B cell (primary cell): ENCODE results near the gene LRRC63. TPM values are rescaled to one million over a fixed set of nuclear protein-coding genes. Genes with fewer than 3 reads are reported as not detected.
A peak's percentile ranks its signal among the peaks of the same experiment; 100 is the strongest.

Experiments used
- ATAC-seq: fragments of 200-7000 bp; cut with Tn5 transposase; one replicate; pipeline ENCODE4 v1.10.0; 2021; ENCODE audit warnings: low read depth, mild to moderate bottlenecking, moderate number of reproducible peaks, moderate library complexity
- CTCF ChIA-PET: fragments of 350-600 bp; sonication (Branson Sonifier 250); formaldehyde crosslinking; loops from one replicate; lab custom pipeline; 2021; ENCODE audit warnings: antibody characterized with exemption, inconsistent platforms; lab: Charles Lee
- POLR2A ChIA-PET: fragments of 350-600 bp; sonication (Branson Sonifier 250); formaldehyde crosslinking; loops from one replicate; lab custom pipeline; 2021; ENCODE audit warnings: antibody characterized with exemption; lab: Charles Lee
- DNase-seq: peaks from one replicate; pipeline ENCODE4 v3.0.0; 2013
- H2AFZ ChIP-seq: 2 replicates; pipeline ENCODE4 v1.6.1; 2012; ENCODE audit warnings: mild to moderate bottlenecking, low read depth, low read length; ENCODE audit not compliant: insufficient read depth, poor library complexity, severe bottlenecking
- H3K27ac ChIP-seq, 2 donors: 1 replicate in 1 of 2; 2 replicates in 1 of 2; pipeline ENCODE4 v1.5.1; 2012 to 2013; ENCODE audit warnings: low read length in 2 of 2, mild to moderate bottlenecking in 2 of 2, moderate library complexity in 1 of 2
- H3K27me3 ChIP-seq, 4 experiments: fragments of 200-600 bp in 1 of 4; sonication (generic) in 1 of 4; replicated peaks in 1 of 4; 1 replicate in 2 of 4; 2 replicates in 2 of 4; pipeline versions ENCODE4 v1.6.1 to v1.7.0; 2013 to 2016; ENCODE audit warnings: low read length in 3 of 4, mild to moderate bottlenecking in 2 of 4, mixed read lengths in 1 of 4, moderate library complexity in 1 of 4; ENCODE audit not compliant: insufficient read depth in 4 of 4, control insufficient read depth in 3 of 4; ENCODE audit errors: control extremely low read depth in 1 of 4
- H3K36me3 ChIP-seq, 2 experiments: replicated peaks in 1 of 2; 1 replicate in 1 of 2; 2 replicates in 1 of 2; pipeline versions ENCODE4 v1.6.1 to v1.7.1; 2013; ENCODE audit warnings: low read length in 1 of 2; ENCODE audit not compliant: insufficient read depth in 2 of 2, control insufficient read depth in 1 of 2; ENCODE audit errors: control extremely low read depth in 1 of 2, extremely low read depth in 1 of 2
- H3K4me1 ChIP-seq, 2 donors: fragments of 200-600 bp in 1 of 2; sonication (generic) in 1 of 2; 1 replicate in 1 of 2; 2 replicates in 1 of 2; pipeline versions ENCODE4 v1.5.1 to v1.6.1; 2013 to 2017; ENCODE audit warnings: low read length in 2 of 2; ENCODE audit not compliant: control insufficient read depth in 2 of 2, insufficient read depth in 2 of 2
- H3K4me2 ChIP-seq: replicated peaks from 2 replicates; pipeline ENCODE3; 2012; ENCODE audit warnings: mild to moderate bottlenecking, low read depth, low read length; ENCODE audit not compliant: poor library complexity, severe bottlenecking
- H3K4me3 ChIP-seq, 5 experiments: fragments of 200-600 bp in 1 of 5; sonication (generic) in 1 of 5; 1 replicate in 3 of 5; 2 replicates in 2 of 5; pipeline versions ENCODE4 v1.5.1 to v1.7.0; 2011 to 2016; ENCODE audit warnings: low read length in 4 of 5, mild to moderate bottlenecking in 4 of 5, low read depth in 2 of 5, control low read depth in 1 of 5, moderate library complexity in 1 of 5; ENCODE audit not compliant: insufficient read depth in 1 of 5; ENCODE audit errors: control extremely low read depth in 1 of 5, extremely low read depth in 1 of 5
- H3K79me2 ChIP-seq: fragments of 200-600 bp; sonication (generic); one replicate; pipeline ENCODE4 v1.6.0; 2016; ENCODE audit warnings: low read length; ENCODE audit not compliant: control insufficient read depth, insufficient read depth
- H3K9ac ChIP-seq: fragments of 200-600 bp; sonication (generic); 2 replicates; pipeline ENCODE4 v1.6.1; 2017; ENCODE audit warnings: mild to moderate bottlenecking, low read length, moderate library complexity
- H3K9me3 ChIP-seq, 3 donors: one replicate each; pipeline versions ENCODE4 v1.6.1 to v1.7.1; 2013; ENCODE audit warnings: low read length in 2 of 3; ENCODE audit not compliant: control insufficient read depth in 2 of 3, insufficient read depth in 1 of 3; ENCODE audit errors: control extremely low read depth in 1 of 3
- H4K20me1 ChIP-seq: 2 replicates; pipeline ENCODE4 v1.6.0; 2012; ENCODE audit warnings: mild to moderate bottlenecking, low read length; ENCODE audit not compliant: insufficient read depth, control insufficient read depth, poor library complexity, severe bottlenecking
- H3K27ac Mint-ChIP-seq: one replicate; pipeline ENCODE4 v1.8.0; 2021; ENCODE audit warnings: mixed read lengths
- H3K27me3 Mint-ChIP-seq: one replicate; pipeline ENCODE4 v1.8.0; 2021; ENCODE audit warnings: mixed read lengths
- H3K4me1 Mint-ChIP-seq: one replicate; pipeline ENCODE4 v1.8.0; 2021; ENCODE audit warnings: mixed read lengths
- H3K4me3 Mint-ChIP-seq: one replicate; pipeline ENCODE4 v1.8.0; 2021; ENCODE audit warnings: mixed read lengths
- H3K9me3 Mint-ChIP-seq: one replicate; pipeline ENCODE4 v1.8.0; 2022; ENCODE audit warnings: mixed read lengths; ENCODE audit not compliant: insufficient read depth
- EZH2 ChIP-seq: IDR thresholded peaks from 2 replicates; pipeline ENCODE4 v1.6.1; 2012; ENCODE audit warnings: borderline replicate concordance, low read depth, mild to moderate bottlenecking, moderate library complexity, low read length; ENCODE audit not compliant: insufficient read depth, poor library complexity, severe bottlenecking
- WGBS: methylation state at CpG from one replicate; pipeline ENCODE4 v1.1.5; 2013; ENCODE audit warnings: missing lambda C conversion rate; ENCODE audit not compliant: insufficient coverage; 5-methylcytosine and 5-hydroxymethylcytosine counted together
- intact Hi-C: fragments of 100-400 bp; cut with micrococcal nuclease; formaldehyde crosslinking; loops from one replicate; pipeline ENCODE4 v1.10.0; 2022
- polyA plus RNA-seq: library from polyadenylated mRNA; depleted of rRNA; stranded (reverse); fragments of >200 nt; gene quantifications from 2 replicates; pipeline ENCODE4 v1.2.3, GENCODE V29; 2012
- total RNA-seq, 2 donors: library from RNA; stranded (reverse); fragments of 120-200 nt in 1 of 2; gene quantifications; 1 replicate in 1 of 2; 2 replicates in 1 of 2; pipeline versions ENCODE4 v1.2.3 to v1.2.4, GENCODE V29; 2013 to 2022
- TF ChIP-seq, protein P1 (sequence below): fragments of 200-600 bp; IDR thresholded peaks from one replicate; pipeline ENCODE4 v1.8.0; 2022; ENCODE audit warnings: antibody characterized with exemption, mild to moderate bottlenecking

The LRRC63 gene
- total and polyA plus RNA-seq, 2 donors (not counting 1 experiment from before 2014, with no cell fraction given) = 0.06 to 0.25 TPM

DNA sequence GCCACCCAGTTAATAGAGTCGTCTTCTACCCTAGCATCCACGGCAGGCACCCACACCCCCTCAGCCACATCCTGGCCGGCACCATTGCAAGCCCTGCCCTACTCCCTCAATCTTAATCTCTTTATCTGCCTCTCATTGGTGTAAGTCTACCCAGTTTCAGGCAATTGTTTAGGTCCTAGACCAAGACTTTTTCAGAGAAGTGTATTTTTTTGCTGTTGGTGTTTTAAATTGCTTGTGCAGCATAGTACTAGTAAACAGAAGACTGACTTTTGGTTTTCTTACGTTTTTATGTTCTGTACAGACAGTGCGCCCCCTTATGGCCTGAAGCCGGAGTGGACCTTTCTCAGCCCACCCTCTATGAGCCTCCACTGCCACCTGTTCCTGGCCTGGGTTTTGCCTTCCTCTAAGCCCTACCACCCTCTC lies 27.4 kb upstream of the LRRC63 start:
- intact Hi-C loops = loop anchor here (1.0 to 5.0 kb wide), 10 partner anchors 15 to 767 kb away; partner anchors contain the start of genes ESD, LRCH1, LRRC63 and SLC25A30
- H3K27ac Mint-ChIP-seq = peak overlapping the region; percentile 96
- Histone ChIP-seq H3K9ac (peak overlapping the region; percentile 92), H3K36me3 (no peaks in the 10 kb centered on the region), H3K4me3 (peak overlapping the region in 4 of 5 experiments; percentile 19 to 99 (median 48)), H3K27me3 (no peaks in the 10 kb centered on the region), H2AFZ (peak overlapping the region; percentile 59), H3K4me1 (peaks cover 26 to 27% of the 10 kb centered on the region in 2 donors), H3K27ac (peak overlapping the region; percentile 84 to 91), H3K79me2 (peaks cover 79% of the 10 kb centered on the region), H3K9me3 (peaks cover 0 to 1% (median 0%) of the 10 kb centered on the region in 3 donors), H3K4me2 (peak overlapping the region; percentile 90), H4K20me1 (no peaks in the 10 kb centered on the region)
- no peaks in the 10 kb centered on the region for H3K9me3 Mint-ChIP-seq
- DNase-seq = peak; percentile 88
- ATAC-seq = peak; percentile 48
- peak overlapping the region; percentile 98 for H3K4me3 Mint-ChIP-seq
- POLR2A ChIA-PET = no interaction called here
- peaks cover 45% of the 10 kb centered on the region for H3K4me1 Mint-ChIP-seq
- 0% methylated on average over 4 of the region's 6 CpGs for WGBS
- H3K27me3 Mint-ChIP-seq = no peaks in the 10 kb centered on the region
- no peak for TF ChIP-seq EZH2
- TF ChIP-seq, protein P1, sequence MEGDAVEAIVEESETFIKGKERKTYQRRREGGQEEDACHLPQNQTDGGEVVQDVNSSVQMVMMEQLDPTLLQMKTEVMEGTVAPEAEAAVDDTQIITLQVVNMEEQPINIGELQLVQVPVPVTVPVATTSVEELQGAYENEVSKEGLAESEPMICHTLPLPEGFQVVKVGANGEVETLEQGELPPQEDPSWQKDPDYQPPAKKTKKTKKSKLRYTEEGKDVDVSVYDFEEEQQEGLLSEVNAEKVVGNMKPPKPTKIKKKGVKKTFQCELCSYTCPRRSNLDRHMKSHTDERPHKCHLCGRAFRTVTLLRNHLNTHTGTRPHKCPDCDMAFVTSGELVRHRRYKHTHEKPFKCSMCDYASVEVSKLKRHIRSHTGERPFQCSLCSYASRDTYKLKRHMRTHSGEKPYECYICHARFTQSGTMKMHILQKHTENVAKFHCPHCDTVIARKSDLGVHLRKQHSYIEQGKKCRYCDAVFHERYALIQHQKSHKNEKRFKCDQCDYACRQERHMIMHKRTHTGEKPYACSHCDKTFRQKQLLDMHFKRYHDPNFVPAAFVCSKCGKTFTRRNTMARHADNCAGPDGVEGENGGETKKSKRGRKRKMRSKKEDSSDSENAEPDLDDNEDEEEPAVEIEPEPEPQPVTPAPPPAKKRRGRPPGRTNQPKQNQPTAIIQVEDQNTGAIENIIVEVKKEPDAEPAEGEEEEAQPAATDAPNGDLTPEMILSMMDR = peak; percentile 83
- CTCF ChIA-PET = interaction anchor here (1.2 to 6.7 kb wide), 2 partner anchors 10 to 26 kb away, joined by 3 to 83 read pairs; no protein-coding TSS in a partner anchor

DNA sequence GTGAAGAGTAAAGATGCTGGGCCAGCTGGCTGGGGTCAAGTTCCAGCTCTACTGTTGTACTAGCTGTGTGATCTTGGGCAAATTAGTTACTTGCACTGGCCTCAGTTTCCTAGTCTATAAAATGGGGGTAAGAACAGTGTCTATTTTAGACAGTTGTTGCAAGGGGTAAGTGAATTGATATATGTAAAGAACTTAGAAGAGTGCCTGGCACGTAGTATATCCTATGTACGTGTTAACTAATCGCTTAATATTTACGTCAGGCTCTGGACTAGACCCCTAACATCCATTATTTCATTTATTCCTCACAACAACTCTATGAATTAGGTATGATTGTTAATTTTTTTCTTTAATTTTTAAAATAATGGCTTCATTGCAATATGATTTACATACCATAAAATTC lies 26.1 kb upstream of the LRRC63 start:
- POLR2A ChIA-PET = no interaction called here
- H3K27me3 Mint-ChIP-seq = no peaks in the 10 kb centered on the region
- CTCF ChIA-PET = interaction anchor here (0.6 to 6.7 kb wide), 9 partner anchors 8 to 563 kb away, joined by 3 to 83 read pairs (median 4); no protein-coding TSS in a partner anchor
- WGBS = no CpG with 5 or more reads among the region's 4 CpGs
- Histone ChIP-seq H3K4me1 (peaks cover 24 to 25% of the 10 kb centered on the region in 2 donors), H4K20me1 (no peaks in the 10 kb centered on the region), H3K9ac (no peak overlapping the region), H3K4me2 (no peak overlapping the region), H3K79me2 (peaks cover 69% of the 10 kb centered on the region), H3K36me3 (no peaks in the 10 kb centered on the region), H3K27ac (no peak overlapping the region), H2AFZ (no peak overlapping the region), H3K27me3 (no peaks in the 10 kb centered on the region), H3K9me3 (peaks cover 0 to 1% (median 0%) of the 10 kb centered on the region in 3 donors), H3K4me3 (no peak overlapping the region)
- H3K4me1 Mint-ChIP-seq = peaks cover 34% of the 10 kb centered on the region
- H3K9me3 Mint-ChIP-seq = no peaks in the 10 kb centered on the region
- no peak for DNase-seq
- H3K27ac Mint-ChIP-seq = no peak overlapping the region
- intact Hi-C loops = loop anchor here (2.0 kb wide), 2 partner anchors 13 to 25 kb away; partner anchors contain the start of gene LRRC63
- H3K4me3 Mint-ChIP-seq = no peak overlapping the region
- no peak for ATAC-seq
- TF ChIP-seq, protein P1 = no peak
- no peak for TF ChIP-seq EZH2
